Stimulated activated CD4-positive, alpha-beta T cell treated with anti-CD3 and anti-CD28 coated beads, Interleukin-1b, Interleukin-23, amount 100 ng/mL, for 24 hours (primary cell): ENCODE data around the gene TBC1D4.
A peak's percentile ranks its signal among the peaks of the same experiment; 100 is the strongest.

Experiments used
- DNase-seq, 4 experiments: peaks; one replicate each; pipeline ENCODE4 v3.0.0-alpha.2; 2020; ENCODE audit warnings: low read depth in 4 of 4, low spot score in 1 of 4

Gene TBC1D4

GRCh38 chr13:75482070-75482819 lies at the start of gene TBC1D4:
TBC1D4 (minus strand) TSS chr13:75482169; CDS start chr13:75481767, 402 bp downstream.
- DNase-seq = peak in 2 of 4 experiments; percentile 18 to 41

- no peak for DNase-seq
Measured at GRCh38 chr13:75530549-75530961, 48.6 kb upstream of the TBC1D4 start.

GRCh38 chr13:75521956-75522355 lies 40.0 kb upstream of the TBC1D4 start:
- no peak for DNase-seq

- no peak for DNase-seq
Measured at GRCh38 chr13:75518439-75519088, 36.6 kb upstream of the TBC1D4 start.

GRCh38 chr13:75514080-75514995 lies 32.4 kb upstream of the TBC1D4 start:
- DNase-seq = no peak

- DNase-seq = no peak
Measured at GRCh38 chr13:75513271-75513670, 31.3 kb upstream of the TBC1D4 start.

- DNase-seq = no peak
Measured at GRCh38 chr13:75512253-75512652, 30.3 kb upstream of the TBC1D4 start.

- DNase-seq = no peak
Measured at GRCh38 chr13:75511051-75511625, 29.2 kb upstream of the TBC1D4 start.

- no peak for DNase-seq
Measured at GRCh38 chr13:75508002-75508548, 26.1 kb upstream of the TBC1D4 start.

- no peak for DNase-seq
Measured at GRCh38 chr13:75507027-75508001, 25.3 kb upstream of the TBC1D4 start.

- no peak for DNase-seq
Measured at GRCh38 chr13:75506018-75506417, 24.0 kb upstream of the TBC1D4 start.

GRCh38 chr13:75505327-75505726 lies 23.4 kb upstream of the TBC1D4 start:
- DNase-seq = no peak

- DNase-seq = no peak
Measured at GRCh38 chr13:75495938-75496337, 14.0 kb upstream of the TBC1D4 start.

- no peak for DNase-seq
Measured at GRCh38 chr13:75494491-75494890, 12.5 kb upstream of the TBC1D4 start.

GRCh38 chr13:75493156-75493555 lies 11.2 kb upstream of the TBC1D4 start:
- no peak for DNase-seq

GRCh38 chr13:75492389-75492788 lies 10.4 kb upstream of the TBC1D4 start:
- no peak for DNase-seq

GRCh38 chr13:75491376-75491775 lies 9.4 kb upstream of the TBC1D4 start:
- DNase-seq = no peak

GRCh38 chr13:75489502-75490263 lies 7.7 kb upstream of the TBC1D4 start:
- no peak for DNase-seq
